RWPE1 (cell line): ENCODE results near the gene ZNF778.
A peak's percentile ranks its signal among the peaks of the same experiment; 100 is the strongest.

Experiments
- CTCF ChIA-PET: fragments of 350-600 bp; sonication (Branson Sonifier 250); formaldehyde crosslinking; extraction: SDS; loops from one replicate; lab custom pipeline; 2021; lab: Yijun Ruan, JAX
- POLR2A ChIA-PET: fragments of 400-600 bp; formaldehyde crosslinking; extraction: SDS; loops from one replicate; lab custom pipeline; 2020; ENCODE audit warnings: antibody characterized with exemption; ENCODE audit not compliant: low non-redundant PET; lab: Yijun Ruan, JAX
- DNase-seq: peaks from one replicate; pipeline ENCODE4 v3.0.0; 2012; ENCODE audit warnings: low spot score
- H3K27ac ChIP-seq: fragments of 450-650 bp; 2 replicates; pipeline ENCODE4 v1.5.1; 2017
- TF ChIP-seq, protein P1 (sequence below): fragments of 450-650 bp; conservative IDR thresholded peaks from 2 replicates; pipeline ENCODE4 v1.5.1; 2017; ENCODE audit warnings: low read depth, mild to moderate bottlenecking

The ZNF778 gene

GRCh38 chr16:89209522-89210044, 7.9 kb upstream of the ZNF778 start:
- ChIA-PET POLR2A (no interaction called here), CTCF (no interaction called here)
- TF ChIP-seq, protein P1, sequence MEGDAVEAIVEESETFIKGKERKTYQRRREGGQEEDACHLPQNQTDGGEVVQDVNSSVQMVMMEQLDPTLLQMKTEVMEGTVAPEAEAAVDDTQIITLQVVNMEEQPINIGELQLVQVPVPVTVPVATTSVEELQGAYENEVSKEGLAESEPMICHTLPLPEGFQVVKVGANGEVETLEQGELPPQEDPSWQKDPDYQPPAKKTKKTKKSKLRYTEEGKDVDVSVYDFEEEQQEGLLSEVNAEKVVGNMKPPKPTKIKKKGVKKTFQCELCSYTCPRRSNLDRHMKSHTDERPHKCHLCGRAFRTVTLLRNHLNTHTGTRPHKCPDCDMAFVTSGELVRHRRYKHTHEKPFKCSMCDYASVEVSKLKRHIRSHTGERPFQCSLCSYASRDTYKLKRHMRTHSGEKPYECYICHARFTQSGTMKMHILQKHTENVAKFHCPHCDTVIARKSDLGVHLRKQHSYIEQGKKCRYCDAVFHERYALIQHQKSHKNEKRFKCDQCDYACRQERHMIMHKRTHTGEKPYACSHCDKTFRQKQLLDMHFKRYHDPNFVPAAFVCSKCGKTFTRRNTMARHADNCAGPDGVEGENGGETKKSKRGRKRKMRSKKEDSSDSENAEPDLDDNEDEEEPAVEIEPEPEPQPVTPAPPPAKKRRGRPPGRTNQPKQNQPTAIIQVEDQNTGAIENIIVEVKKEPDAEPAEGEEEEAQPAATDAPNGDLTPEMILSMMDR, result no peak
- no peak for DNase-seq
- H3K27ac ChIP-seq, result no peak overlapping the region

DNA sequence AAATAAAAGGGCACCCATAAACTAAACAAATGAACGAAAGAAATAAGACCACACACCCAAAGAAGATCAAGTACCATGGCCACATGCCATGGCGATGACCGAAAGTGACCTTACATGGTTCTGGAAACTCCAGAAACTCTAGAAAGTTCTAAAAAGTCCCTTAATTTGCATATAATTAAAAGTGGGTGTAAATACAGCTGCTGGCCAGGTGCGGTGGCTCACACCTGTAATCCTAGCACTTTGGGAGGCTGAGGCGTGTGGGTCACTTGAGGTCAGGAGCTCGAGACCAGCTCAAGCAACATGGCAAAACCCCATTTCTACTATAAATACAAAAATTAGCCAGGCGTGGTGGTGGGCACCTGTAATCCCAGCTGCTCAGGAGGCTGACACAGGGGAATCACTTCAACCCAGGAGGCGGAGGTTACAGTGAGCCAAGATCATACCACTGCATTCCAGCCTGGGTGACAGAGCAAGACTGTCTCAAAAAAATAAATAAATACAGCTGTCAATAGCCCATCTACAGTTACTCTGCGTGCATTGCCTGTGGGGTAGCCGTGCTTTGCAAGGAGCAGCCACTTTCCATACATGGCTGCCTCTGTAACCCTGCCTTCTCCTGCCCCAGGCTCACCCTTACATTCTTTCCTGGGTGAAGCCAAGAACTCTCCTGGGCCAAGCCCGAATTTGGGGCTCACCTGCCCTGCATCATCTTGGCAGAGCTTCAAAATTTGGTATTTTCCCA, 7.2 kb upstream of the ZNF778 start:
- CTCF ChIA-PET, result no interaction called here
- POLR2A ChIA-PET, result no interaction called here
- TF ChIP-seq, protein P1, result no peak
- H3K27ac ChIP-seq, result no peak overlapping the region
- DNase-seq, result no peak

GRCh38 chr16:89210904-89211515, 6.5 kb upstream of the ZNF778 start:
- DNase-seq, result no peak
- POLR2A ChIA-PET, result no interaction called here
- CTCF ChIA-PET, result interaction anchor here (0.6 kb wide), 1 partner anchor 82 kb away, joined by 3 read pairs; no protein-coding TSS in a partner anchor

DNA sequence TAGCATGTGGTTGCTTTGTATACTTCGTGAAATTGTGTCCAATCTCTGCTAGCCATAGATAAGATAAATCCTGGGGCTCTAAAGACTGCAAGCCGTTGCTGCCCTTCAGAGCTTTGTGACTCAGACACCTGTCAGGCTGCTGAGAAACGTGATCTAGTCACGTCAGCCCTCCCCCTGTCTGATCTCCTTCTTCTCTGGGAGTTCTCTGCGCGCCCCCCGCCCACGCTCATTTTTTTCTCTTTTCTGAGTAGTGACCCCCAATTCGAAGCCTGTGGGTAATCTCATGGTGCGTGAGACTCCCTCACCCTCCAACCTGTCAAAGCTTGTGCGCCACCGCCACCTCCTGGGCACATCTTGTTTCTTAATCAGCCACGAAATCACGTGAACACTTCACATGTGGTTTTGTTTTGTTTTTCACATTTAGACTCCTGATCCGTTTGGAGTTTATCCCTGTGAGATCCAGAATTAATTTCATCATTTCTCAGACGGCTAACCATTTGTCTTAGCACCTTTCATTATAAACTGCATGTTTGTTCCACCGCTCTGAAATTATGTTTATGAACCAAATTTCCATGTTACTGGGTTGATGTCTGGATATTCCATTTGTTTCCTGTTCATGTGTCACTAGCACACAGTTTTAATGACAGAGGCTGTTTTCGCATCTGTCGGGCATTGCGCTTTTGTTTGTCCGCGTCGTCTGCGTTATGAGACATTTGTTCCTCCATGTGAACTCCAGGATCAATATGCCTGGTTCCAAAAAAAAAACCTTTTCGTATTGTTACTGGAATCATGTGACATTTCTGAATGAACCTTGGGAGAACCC, 977 bp upstream of the ZNF778 start:
- peak; percentile 73 for DNase-seq
- H3K27ac ChIP-seq, result peak overlapping the region; percentile 88
- ChIA-PET CTCF (interaction anchor here (0.6 to 1.2 kb wide), 8 partner anchors 23 to 1609 kb away, joined by 3 to 5 read pairs (median 4); no protein-coding TSS in a partner anchor), POLR2A (interaction anchor here (0.5 kb wide), 1 partner anchor 43 kb away, joined by 3 read pairs; no protein-coding TSS in a partner anchor)
- TF ChIP-seq, protein P1, result peak; percentile 73

More at GRCh38 chr16:89210904-89211515, 6.5 kb upstream of the ZNF778 start:
- TF ChIP-seq, protein P1, result no peak
- no peak overlapping the region for H3K27ac ChIP-seq

- CTCF ChIA-PET, result no interaction called here
- peak overlapping the region; percentile 88 for H3K27ac ChIP-seq
These were observed 440 bp upstream of the ZNF778 start for GRCh38 chr16:89217138-89217387.

More at GRCh38 chr16:89217138-89217387, 440 bp upstream of the ZNF778 start:
- TF ChIP-seq, protein P1, result no peak
- POLR2A ChIA-PET, result interaction anchor here (0.9 kb wide), 1 partner anchor 337 kb away, joined by 3 read pairs; no protein-coding TSS in a partner anchor
- DNase-seq, result no peak
